Measurements from ENCODE around the gene AGBL4.

- TF ChIP-seq CTCF (IDR thresholded peaks at IDR 0.05; ENCODE audit: borderline replicate concordance, extremely low read depth, low read length, poor library complexity, severe bottlenecking) (no peak), EZH2 (IDR thresholded peaks at IDR 0.05; ENCODE audit: borderline replicate concordance, low read depth, low read length, severe bottlenecking) (no peak)
Measured at GRCh38 chr1:48718705-48719104, 1305.0 kb downstream of the AGBL4 start.
